ENCODE results near the gene KIAA0232. TPM values are rescaled to one million over a fixed set of nuclear protein-coding genes. Genes with fewer than 3 reads are reported as not detected.
"Not testable (repeated sequence)": the region's sequence is repeated elsewhere in the genome, so short reads cannot be mapped to it uniquely, and the experiment has no call there.

Gene KIAA0232
- polyA plus RNA-seq, 6 donors from 2014 or later: 5.8 to 14.6 (median 8.3) TPM; not detected in 1

- Mint-ChIP-seq H3K9me3 (no peaks in the 10 kb centered on the region), H3K4me1 (peaks cover 17 to 37% (median 32%) of the 10 kb centered on the region in 3 donors), H3K27ac (peak overlapping the region; percentile 49 to 96 (median 90)), H3K36me3 (peaks cover 0 to 8% of the 10 kb centered on the region in 2 donors), H3K4me3 (peak overlapping the region; percentile 83 to 94 (median 86)), H3K27me3 (no peaks in the 10 kb centered on the region)
- ATAC-seq (ENCODE audit: low read depth in 2 of 2): peak; percentile 69 to 71
- DNase-seq: peak; percentile 83
Observed at GRCh38 chr4:6783111-6783981, 819 bp downstream of the KIAA0232 start.

GRCh38 chr4:6785572-6785925 lies 3.0 kb downstream of the KIAA0232 start:
- H3K4me1 Mint-ChIP-seq: peaks cover 20 to 43% (median 34%) of the 10 kb centered on the region in 3 donors

DNA sequence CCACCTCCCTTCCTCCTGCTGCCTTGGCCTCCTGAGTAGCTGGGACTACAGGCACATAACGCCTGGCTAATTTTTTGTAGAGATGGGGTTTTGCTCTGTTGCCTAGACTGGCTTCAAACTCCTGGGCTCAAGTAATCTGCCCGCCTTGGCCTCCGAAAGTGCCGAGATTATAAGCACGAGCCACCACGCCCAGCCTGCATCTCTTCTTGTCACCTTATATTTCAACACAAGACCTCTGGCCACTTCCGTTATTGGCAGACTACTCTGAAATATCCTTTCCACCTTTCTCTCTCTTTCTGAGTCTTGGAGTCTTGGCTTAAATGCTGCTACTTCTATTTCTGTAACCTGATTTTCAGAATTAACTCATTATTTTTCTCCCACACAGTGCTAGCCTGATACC lies 5.6 kb downstream of the KIAA0232 start:
- Mint-ChIP-seq H3K4me3 (no peak overlapping the region), H3K4me1 (peaks cover 23 to 56% (median 44%) of the 10 kb centered on the region in 3 donors), H3K36me3 (peaks cover 8 to 21% of the 10 kb centered on the region in 2 donors), H3K27ac (no peak overlapping the region), H3K27me3 (no peaks in the 10 kb centered on the region), H3K9me3 (peaks cover 0 to 2% (median 0%) of the 10 kb centered on the region in 7 donors)
- ATAC-seq (ENCODE audit: low read depth in 2 of 2): no peak
- DNase-seq: no peak

More at GRCh38 chr4:6785572-6785925, 3.0 kb downstream of the KIAA0232 start:
- Mint-ChIP-seq H3K4me3 (peak overlapping the region in 3 of 8 donors; percentile 6 to 85 (median 52)), H3K27ac (no peak overlapping the region), H3K27me3 (no peaks in the 10 kb centered on the region), H3K36me3 (peaks cover 0 to 11% of the 10 kb centered on the region in 2 donors), H3K9me3 (no peaks in the 10 kb centered on the region)
- ATAC-seq (ENCODE audit: low read depth in 2 of 2) (no peak), DNase-seq (no peak)

DNA sequence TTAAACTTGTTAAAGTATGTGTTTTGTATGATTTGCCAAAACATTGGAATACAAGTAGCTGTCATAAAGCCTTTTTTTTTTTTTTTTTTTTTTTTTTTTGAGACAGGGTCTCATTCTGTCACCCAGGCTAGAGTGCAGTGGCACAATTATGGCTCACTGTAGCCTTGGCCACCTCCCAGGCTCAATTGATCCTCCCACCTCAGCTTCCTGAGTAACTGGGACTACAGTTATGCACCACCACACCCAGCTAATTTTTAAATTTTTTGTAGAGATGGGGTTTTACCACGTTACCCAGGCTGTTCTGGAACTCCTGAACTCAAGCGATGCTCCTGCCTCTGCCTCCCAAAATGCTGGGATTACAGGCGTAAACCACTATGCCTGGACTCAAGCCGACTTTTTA lies 8.7 kb downstream of the KIAA0232 start:
- not testable (repeated sequence) for H3K4me3 Mint-ChIP-seq; ATAC-seq (ENCODE audit: low read depth in 2 of 2); H3K27me3 Mint-ChIP-seq; H3K9me3 Mint-ChIP-seq; DNase-seq
- H3K4me1 Mint-ChIP-seq: peaks cover 37 to 55% (median 41%) of the 10 kb centered on the region in 3 donors
- H3K27ac Mint-ChIP-seq: peak overlapping the region in 2 of 6 donors; percentile 60 to 74
- peaks cover 8 to 21% of the 10 kb centered on the region in 2 donors for H3K36me3 Mint-ChIP-seq

DNA sequence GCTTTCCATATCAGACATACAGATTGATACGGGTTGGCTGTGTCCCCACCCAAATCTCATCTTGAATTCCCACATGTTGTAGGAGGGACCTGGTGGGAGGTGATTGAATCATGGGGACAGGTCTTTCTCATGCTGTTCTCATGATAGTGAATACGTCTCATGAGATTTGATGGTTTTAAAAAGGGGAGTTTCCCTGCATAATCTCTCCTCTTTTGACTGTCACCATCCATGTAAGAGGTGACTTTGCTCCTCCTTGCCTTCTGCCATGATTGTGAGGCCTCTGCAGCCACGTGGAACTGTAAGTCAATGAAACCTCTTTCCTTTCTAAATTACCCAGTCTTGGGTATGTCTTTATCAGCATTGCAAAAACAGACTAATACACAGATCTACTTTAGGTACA lies 9.3 kb downstream of the KIAA0232 start:
- not testable (repeated sequence) for DNase-seq; H3K27me3 Mint-ChIP-seq; H3K9me3 Mint-ChIP-seq; H3K4me3 Mint-ChIP-seq; ATAC-seq (ENCODE audit: low read depth in 2 of 2)
- H3K4me1 Mint-ChIP-seq: peaks cover 39 to 59% (median 41%) of the 10 kb centered on the region in 3 donors
- peak overlapping the region in 2 of 6 donors; percentile 60 to 74 for H3K27ac Mint-ChIP-seq
- peaks cover 8 to 21% of the 10 kb centered on the region in 2 donors for H3K36me3 Mint-ChIP-seq

- H3K27me3 Mint-ChIP-seq: no peaks in the 10 kb centered on the region
- DNase-seq: no peak
- H3K4me3 Mint-ChIP-seq: no peak overlapping the region
- peak overlapping the region in 1 of 6 donors; percentile 15 for H3K27ac Mint-ChIP-seq
- H3K36me3 Mint-ChIP-seq: peaks cover 8 to 14% of the 10 kb centered on the region in 2 donors
- no peak for ATAC-seq (ENCODE audit: low read depth in 2 of 2)
- H3K4me1 Mint-ChIP-seq: peaks cover 34 to 54% (median 35%) of the 10 kb centered on the region in 3 donors
- peaks cover 0 to 2% (median 0%) of the 10 kb centered on the region in 7 donors for H3K9me3 Mint-ChIP-seq
Observed at GRCh38 chr4:6794189-6794588, 11.7 kb downstream of the KIAA0232 start.

- Mint-ChIP-seq H3K4me3 (no peak overlapping the region), H3K27me3 (no peaks in the 10 kb centered on the region), H3K4me1 (peaks cover 34 to 51% (median 41%) of the 10 kb centered on the region in 3 donors), H3K36me3 (peaks cover 8 to 14% of the 10 kb centered on the region in 2 donors), H3K27ac (peak overlapping the region in 1 of 6 donors; percentile 29), H3K9me3 (peaks cover 0 to 2% (median 0%) of the 10 kb centered on the region in 7 donors)
- ATAC-seq (ENCODE audit: low read depth in 2 of 2) (no peak), DNase-seq (no peak)
Observed at GRCh38 chr4:6795821-6796220, 13.3 kb downstream of the KIAA0232 start.

DNA sequence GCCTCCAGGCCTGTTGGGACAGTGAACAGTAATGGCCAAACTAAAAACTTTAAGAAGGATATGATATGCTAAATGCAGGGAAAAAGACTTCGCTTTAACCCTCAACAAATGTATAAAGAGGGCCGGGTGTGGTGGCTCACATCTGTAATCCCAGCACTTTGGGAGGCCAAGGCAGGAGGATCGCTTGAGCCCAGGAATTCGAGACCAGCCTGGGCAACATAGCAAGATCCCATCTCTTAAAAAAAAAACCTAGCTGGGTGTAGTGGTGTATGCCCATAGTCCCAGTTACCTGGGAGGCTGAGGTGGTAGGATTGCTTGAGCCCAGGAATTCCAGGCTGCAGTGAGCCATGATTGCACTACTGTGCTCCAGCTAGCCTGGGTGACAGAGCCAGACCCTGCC lies 14.8 kb downstream of the KIAA0232 start:
- DNase-seq; ATAC-seq (ENCODE audit: low read depth in 2 of 2); H3K9me3 Mint-ChIP-seq; H3K36me3 Mint-ChIP-seq; H3K4me3 Mint-ChIP-seq; H3K27me3 Mint-ChIP-seq; H3K27ac Mint-ChIP-seq: not testable (repeated sequence)
- H3K4me1 Mint-ChIP-seq: peaks cover 27 to 39% (median 39%) of the 10 kb centered on the region in 3 donors

DNA sequence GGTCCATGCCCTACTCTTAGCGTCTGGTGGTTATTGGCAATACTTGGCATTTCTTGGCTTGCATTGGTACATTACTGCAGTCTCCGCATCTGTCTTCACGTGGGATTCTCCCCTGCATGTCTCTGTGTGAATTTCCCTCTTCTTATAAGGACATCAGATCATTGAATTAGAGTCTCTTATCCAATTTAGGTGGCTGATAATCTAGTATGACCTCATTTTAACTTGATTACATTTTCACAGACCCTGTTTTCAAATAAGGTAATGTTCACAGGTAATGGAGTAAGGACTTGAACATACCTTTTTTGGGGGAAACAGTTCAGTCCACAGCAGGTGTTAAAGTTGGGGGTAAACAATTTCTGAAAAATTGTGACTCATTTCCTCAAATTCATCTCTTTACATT lies 16.6 kb downstream of the KIAA0232 start:
- ATAC-seq (ENCODE audit: low read depth in 2 of 2): no peak
- Mint-ChIP-seq H3K27me3 (no peaks in the 10 kb centered on the region), H3K36me3 (peaks cover 0 to 5% of the 10 kb centered on the region in 2 donors), H3K9me3 (no peaks in the 10 kb centered on the region), H3K4me3 (no peak overlapping the region), H3K4me1 (peaks cover 23 to 34% (median 30%) of the 10 kb centered on the region in 3 donors), H3K27ac (no peak overlapping the region)
- DNase-seq: no peak

DNA sequence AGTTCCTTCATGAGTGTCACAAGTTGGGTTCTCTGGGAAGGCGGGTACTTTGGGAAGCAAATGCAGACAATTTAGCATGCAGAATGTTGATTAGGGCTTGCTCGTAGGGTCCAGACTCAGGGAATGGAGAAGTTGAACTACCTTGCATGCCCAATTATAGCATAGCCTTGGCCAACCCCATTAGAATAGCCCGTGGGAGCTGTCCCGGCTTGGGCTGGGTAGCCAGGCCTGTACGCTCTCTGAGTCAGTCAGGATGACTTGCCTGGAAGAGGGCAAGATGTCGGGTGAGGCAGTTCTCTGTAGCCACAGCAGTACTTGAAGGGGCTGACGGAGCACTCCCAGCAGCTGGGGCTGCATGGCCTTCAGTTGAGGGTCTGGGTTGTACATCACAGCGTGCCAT lies 19.5 kb downstream of the KIAA0232 start:
- no peaks in the 10 kb centered on the region for H3K9me3 Mint-ChIP-seq
- H3K4me3 Mint-ChIP-seq: no peak overlapping the region
- H3K4me1 Mint-ChIP-seq: peaks cover 8 to 26% (median 13%) of the 10 kb centered on the region in 3 donors
- H3K27me3 Mint-ChIP-seq: no peaks in the 10 kb centered on the region
- no peak for DNase-seq
- H3K27ac Mint-ChIP-seq: no peak overlapping the region
- ATAC-seq (ENCODE audit: low read depth in 2 of 2): no peak
- peaks cover 0 to 5% of the 10 kb centered on the region in 2 donors for H3K36me3 Mint-ChIP-seq

DNA sequence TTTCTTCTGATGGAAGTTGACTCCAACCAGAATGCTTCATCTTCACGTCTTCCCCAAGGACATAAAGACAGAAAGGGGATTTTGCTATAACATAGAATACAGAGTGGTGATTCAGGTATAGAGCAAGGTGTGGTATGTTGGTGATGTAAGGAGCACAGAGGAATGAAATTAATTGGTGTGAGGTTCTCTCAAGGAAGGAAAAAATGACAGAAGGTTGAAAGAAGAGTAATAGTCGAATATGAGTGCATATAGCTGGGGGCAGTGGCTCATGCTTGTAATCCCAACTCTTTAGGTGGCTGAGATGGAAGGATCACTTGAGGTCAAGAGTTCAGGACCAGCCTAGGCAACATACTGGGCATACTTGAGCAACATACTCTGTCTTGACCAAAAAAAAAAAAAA lies 20.1 kb downstream of the KIAA0232 start:
- DNase-seq (no peak), ATAC-seq (ENCODE audit: low read depth in 2 of 2) (no peak)
- H3K9me3 Mint-ChIP-seq: no peaks in the 10 kb centered on the region
- H3K4me3 Mint-ChIP-seq: no peak overlapping the region
- peaks cover 8 to 26% (median 14%) of the 10 kb centered on the region in 3 donors for H3K4me1 Mint-ChIP-seq
- no peaks in the 10 kb centered on the region for H3K27me3 Mint-ChIP-seq
- H3K36me3 Mint-ChIP-seq: peaks cover 0 to 5% of the 10 kb centered on the region in 2 donors
- H3K27ac Mint-ChIP-seq: no peak overlapping the region

DNA sequence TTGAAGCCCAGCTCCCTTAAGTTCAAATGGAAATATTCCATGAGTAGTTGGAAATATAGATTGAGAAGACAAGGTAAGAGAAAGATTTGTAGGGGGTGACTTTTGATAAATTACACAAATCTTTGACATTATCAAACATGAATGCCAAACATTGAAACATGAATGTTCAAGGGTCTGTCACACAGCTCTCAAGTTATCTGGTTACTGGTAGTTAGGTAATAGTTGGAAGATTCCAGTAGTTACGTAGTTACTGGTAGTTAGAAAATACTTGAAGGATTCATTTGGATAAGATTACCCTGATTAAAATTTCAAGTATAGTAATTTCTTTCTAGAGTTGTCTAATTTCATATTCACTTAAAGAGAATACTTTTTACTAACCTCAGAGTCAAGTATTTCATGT lies 20.7 kb downstream of the KIAA0232 start:
- no peak for DNase-seq

DNA sequence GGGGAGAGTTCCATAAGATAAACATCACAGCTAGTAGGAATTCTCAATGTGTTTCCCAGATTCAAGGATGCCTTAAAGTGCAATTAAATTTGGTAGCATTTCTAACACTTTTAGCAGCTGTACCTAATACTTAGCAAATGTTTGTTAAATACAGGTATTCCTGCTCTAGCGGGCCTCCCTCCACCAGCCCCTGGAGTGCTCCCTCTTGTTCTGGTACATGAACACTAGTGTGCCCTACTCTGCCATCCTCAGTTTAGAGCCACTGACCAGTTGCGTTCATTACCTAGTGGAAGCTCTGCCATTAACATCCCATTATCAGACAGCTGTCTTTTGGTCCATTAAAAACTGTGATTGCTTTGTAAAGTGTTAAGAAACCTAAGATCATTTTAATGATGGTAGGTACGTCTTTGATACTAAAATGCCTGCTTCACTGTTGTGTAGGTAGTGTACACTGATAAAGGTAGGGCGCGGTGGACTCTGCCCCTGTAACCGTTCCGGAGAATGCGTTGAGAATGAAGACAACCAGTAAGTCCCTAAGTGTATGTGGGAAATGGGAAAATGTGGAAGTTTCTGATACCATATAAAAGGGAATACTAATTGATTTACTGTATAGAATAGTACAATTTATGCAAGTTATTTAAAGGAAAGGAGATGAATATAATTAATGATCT lies 21.7 kb downstream of the KIAA0232 start:
- H3K4me3 Mint-ChIP-seq: no peak overlapping the region
- ATAC-seq (ENCODE audit: low read depth in 2 of 2) (no peak), DNase-seq (no peak)
- H3K4me1 Mint-ChIP-seq: peaks cover 8 to 27% (median 13%) of the 10 kb centered on the region in 3 donors
- H3K27me3 Mint-ChIP-seq: no peaks in the 10 kb centered on the region
- H3K27ac Mint-ChIP-seq: no peak overlapping the region
- no peaks in the 10 kb centered on the region for H3K9me3 Mint-ChIP-seq
- H3K36me3 Mint-ChIP-seq: no peaks in the 10 kb centered on the region

More for the DNA sequence above, 20.7 kb downstream of the KIAA0232 start:
- ATAC-seq (ENCODE audit: low read depth in 2 of 2): no peak
- H3K27me3 Mint-ChIP-seq: no peaks in the 10 kb centered on the region
- H3K9me3 Mint-ChIP-seq: no peaks in the 10 kb centered on the region
- H3K36me3 Mint-ChIP-seq: peaks cover 0 to 5% of the 10 kb centered on the region in 2 donors
- no peak overlapping the region for H3K4me3 Mint-ChIP-seq
- peaks cover 10 to 29% (median 14%) of the 10 kb centered on the region in 3 donors for H3K4me1 Mint-ChIP-seq
- H3K27ac Mint-ChIP-seq: no peak overlapping the region
